Dendritic cell treated with granulocyte-macrophage colony-stimulating factor and Interleukin-4, amounts not matched to agents 40 ng/mL and 50 ng/mL, for 4 days (primary cell): ENCODE measurements around the gene FAM227A.

Experiments used
- H3K27ac Mint-ChIP-seq: one replicate; pipeline ENCODE4 v1.8.0; 2022; ENCODE audit warnings: mild to moderate bottlenecking, mixed read lengths
- H3K27me3 Mint-ChIP-seq: one replicate; pipeline ENCODE4 v1.8.0; 2022; ENCODE audit warnings: mild to moderate bottlenecking, mixed read lengths
- H3K36me3 Mint-ChIP-seq: one replicate; pipeline ENCODE4 v1.8.0; 2022; ENCODE audit warnings: low read depth, mixed read lengths
- H3K4me1 Mint-ChIP-seq: one replicate; pipeline ENCODE4 v1.8.0; 2022; ENCODE audit warnings: low read depth, mixed read lengths
- H3K4me3 Mint-ChIP-seq: one replicate; pipeline ENCODE4 v1.8.0; 2022; ENCODE audit warnings: mild to moderate bottlenecking, moderate library complexity, mixed read lengths
- H3K9me3 Mint-ChIP-seq: one replicate; pipeline ENCODE4 v1.8.0; 2022; ENCODE audit warnings: mixed read lengths
- intact Hi-C: fragments of 100-400 bp; cut with micrococcal nuclease; formaldehyde crosslinking; loops from one replicate; pipeline ENCODE4 v1.15.0; 2022

The FAM227A gene

DNA sequence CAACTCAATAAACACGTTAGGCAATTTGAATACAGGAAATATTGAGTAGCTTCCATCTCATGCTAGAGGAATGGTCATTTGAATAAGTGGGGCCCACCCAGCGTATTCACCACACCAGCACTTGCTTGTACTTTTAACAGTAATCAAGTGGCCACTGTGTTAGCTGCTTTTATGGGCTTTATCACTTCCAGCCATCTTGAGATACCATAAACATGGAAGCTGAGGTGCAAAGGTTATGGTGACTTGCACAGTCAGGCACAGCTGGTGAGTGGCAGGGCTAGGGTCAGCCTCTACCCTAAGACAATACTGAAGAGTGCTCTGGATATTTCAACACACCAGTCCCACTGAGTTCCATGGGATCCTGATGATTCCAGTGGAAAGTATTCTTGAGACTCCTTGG, 37.9 kb upstream of the FAM227A start:
- intact Hi-C loops, result no loop called here
- H3K27me3 Mint-ChIP-seq, result no peaks in the 10 kb centered on the region
- peaks cover 72% of the 10 kb centered on the region for H3K36me3 Mint-ChIP-seq
- no peaks in the 10 kb centered on the region for H3K9me3 Mint-ChIP-seq
- no peak overlapping the region for H3K27ac Mint-ChIP-seq
- peaks cover 50% of the 10 kb centered on the region for H3K4me1 Mint-ChIP-seq
- no peak overlapping the region for H3K4me3 Mint-ChIP-seq

DNA sequence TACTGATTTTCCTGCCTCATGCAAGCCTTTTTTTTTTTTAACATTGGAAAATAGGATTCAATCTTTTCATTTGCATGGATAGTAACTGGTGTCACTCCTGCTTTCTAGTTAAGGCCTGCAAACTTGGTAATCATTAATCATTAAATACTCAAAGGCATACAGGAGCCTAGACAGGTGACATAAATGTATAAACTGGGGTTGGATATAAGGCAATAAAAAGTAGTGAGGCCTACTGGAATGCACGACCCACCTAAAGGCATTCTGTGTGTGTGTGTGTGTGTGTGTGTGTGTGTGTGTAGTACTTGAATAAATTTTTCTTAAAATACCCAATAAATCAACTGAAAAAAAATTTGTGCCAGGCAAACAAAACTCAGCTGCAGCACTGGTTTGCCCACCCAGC, 33.5 kb upstream of the FAM227A start:
- H3K4me3 Mint-ChIP-seq, result no peak overlapping the region
- H3K36me3 Mint-ChIP-seq, result peaks cover 97% of the 10 kb centered on the region
- no peaks in the 10 kb centered on the region for H3K9me3 Mint-ChIP-seq
- H3K4me1 Mint-ChIP-seq, result peaks cover 18% of the 10 kb centered on the region
- no peak overlapping the region for H3K27ac Mint-ChIP-seq
- intact Hi-C loops, result loop anchor here (10.0 kb wide), 1 partner anchor 185 kb away; the partner anchor contains the start of gene DDX17
- H3K27me3 Mint-ChIP-seq, result no peaks in the 10 kb centered on the region

DNA sequence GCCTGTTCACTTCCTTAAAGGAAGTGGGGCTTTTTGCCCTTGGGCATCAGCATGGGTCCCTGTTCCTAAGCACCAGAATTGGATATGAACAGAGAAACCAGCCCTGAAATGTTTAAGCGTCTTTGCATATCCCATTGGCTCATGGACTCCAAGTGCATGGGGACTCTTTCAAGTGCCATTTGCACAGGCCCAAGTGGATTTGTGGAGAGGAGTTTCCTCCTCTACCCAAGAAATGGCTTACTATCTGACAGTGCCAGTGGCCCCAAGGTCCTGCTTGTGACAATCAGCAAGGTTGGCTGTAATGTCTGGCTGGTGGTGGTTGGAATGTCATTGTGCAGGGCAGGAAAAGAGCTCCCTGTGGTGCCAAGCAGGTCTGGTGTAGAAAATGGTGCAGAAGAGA, 29.6 kb upstream of the FAM227A start:
- Mint-ChIP-seq H3K36me3 (peaks cover 85% of the 10 kb centered on the region), H3K4me3 (no peak overlapping the region), H3K4me1 (peaks cover 22% of the 10 kb centered on the region), H3K27ac (no peak overlapping the region), H3K27me3 (no peaks in the 10 kb centered on the region), H3K9me3 (no peaks in the 10 kb centered on the region)
- intact Hi-C loops, result loop anchor here (10.0 kb wide), 1 partner anchor 181 kb away; the partner anchor contains the start of gene DDX17

- intact Hi-C loops, result loop anchor here (10.0 kb wide), 1 partner anchor 180 kb away; the partner anchor contains the start of gene DDX17
- H3K4me3 Mint-ChIP-seq, result no peak overlapping the region
Observed at GRCh38 chr22:38684895-38685294, 28.7 kb upstream of the FAM227A start.

DNA sequence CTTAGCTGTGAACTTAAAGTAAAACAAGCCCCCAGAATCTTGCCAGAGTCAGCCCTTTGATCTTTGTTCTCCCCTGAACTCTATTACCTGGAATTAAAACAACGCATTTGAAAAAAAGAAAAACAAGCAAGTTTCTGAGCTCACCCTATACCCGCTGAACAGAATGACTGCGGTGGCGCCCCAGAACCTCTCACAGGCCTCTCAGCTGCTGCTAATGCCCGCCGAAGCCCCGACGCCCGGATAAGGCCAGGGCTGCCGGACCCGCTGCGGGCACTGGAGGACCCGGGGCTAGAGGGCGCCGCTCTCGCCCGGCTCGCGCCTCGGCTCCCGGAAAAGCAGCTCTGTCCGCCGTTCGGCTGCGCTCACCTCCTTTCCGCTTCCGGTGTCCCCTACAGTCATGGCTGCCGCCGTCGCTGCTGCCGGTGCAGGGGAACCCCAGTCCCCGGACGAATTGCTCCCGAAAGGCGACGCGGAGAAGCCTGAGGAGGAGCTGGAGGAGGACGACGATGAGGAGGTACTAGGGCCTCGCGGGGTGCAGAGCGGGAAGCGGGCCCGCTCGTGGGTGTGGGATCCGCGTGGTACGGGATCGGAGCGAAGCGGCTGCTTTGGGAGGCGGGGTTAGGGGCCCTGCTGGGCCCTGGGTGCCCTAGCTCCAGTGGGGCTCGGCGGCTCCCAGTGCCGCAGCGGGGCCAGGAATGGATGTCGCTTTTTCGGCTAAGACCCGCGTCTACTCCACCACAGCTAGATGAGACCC, 25.6 kb upstream of the FAM227A start, which contains the start of gene TOMM22:
TOMM22 (plus strand) TSS at position 376 of the 754 bp plus-strand sequence; CDS start at position 398, 22 bp downstream.
- peaks cover 10% of the 10 kb centered on the region for H3K27me3 Mint-ChIP-seq
- peaks cover 47% of the 10 kb centered on the region for H3K36me3 Mint-ChIP-seq
- no peaks in the 10 kb centered on the region for H3K9me3 Mint-ChIP-seq
- peak within 1 kb of the TSS; percentile 89 for H3K27ac Mint-ChIP-seq
- H3K4me1 Mint-ChIP-seq, result peaks cover 22% of the 10 kb centered on the region
- intact Hi-C loops, result loop anchor here (10.0 kb wide), 1 partner anchor 177 kb away; the partner anchor contains the start of gene DDX17
- H3K4me3 Mint-ChIP-seq, result peak within 1 kb of the TSS; percentile 93

More at GRCh38 chr22:38684895-38685294, 28.7 kb upstream of the FAM227A start:
- Mint-ChIP-seq H3K4me1 (peaks cover 22% of the 10 kb centered on the region), H3K9me3 (no peaks in the 10 kb centered on the region), H3K27me3 (no peaks in the 10 kb centered on the region), H3K27ac (no peak overlapping the region), H3K36me3 (peaks cover 78% of the 10 kb centered on the region)

DNA sequence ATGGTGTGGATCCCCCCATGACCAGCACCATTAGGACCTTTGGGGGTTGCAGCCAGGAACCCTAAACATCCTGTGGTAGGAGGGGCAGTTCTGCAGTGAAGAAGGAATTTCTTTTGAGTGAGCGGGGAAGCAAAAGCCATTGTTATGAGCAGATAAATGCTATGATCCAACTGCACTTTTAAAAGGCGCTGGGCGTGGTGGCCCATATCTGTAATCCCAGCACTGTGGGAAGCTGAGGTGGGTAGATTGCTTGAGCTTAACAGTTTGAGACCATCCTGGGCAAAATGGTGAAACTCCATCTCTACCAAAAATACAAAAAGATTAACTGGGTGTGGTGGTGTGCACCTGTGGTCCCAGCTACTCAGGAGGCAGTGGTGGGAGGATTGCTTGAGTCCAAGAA, 19.6 kb upstream of the FAM227A start:
- no peak overlapping the region for H3K4me3 Mint-ChIP-seq
- H3K4me1 Mint-ChIP-seq, result no peaks in the 10 kb centered on the region
- peaks cover 25% of the 10 kb centered on the region for H3K36me3 Mint-ChIP-seq
- no peak overlapping the region for H3K27ac Mint-ChIP-seq
- H3K9me3 Mint-ChIP-seq, result no peaks in the 10 kb centered on the region
- intact Hi-C loops, result no loop called here
- H3K27me3 Mint-ChIP-seq, result peaks cover 10% of the 10 kb centered on the region

DNA sequence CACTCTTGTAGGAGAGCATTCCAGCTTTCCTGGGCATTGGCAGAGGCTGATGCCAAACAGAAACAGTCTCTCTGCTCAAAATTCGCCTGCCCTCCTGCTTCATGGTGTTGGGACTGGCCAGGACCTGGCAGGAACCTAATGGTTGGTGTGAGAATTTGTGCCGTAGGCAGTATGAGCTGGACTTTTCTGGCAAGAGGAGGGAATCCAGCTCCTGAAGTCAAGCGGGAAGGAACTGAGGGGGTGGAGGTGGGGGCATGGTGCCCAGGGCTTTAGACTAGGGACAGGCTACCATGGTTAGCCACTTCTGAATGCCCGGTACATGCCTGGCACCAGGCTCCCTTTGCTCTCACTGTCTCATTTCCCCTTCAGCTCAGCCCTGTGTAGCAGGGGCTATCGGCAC, 18.7 kb upstream of the FAM227A start:
- no peak overlapping the region for H3K4me3 Mint-ChIP-seq
- no peaks in the 10 kb centered on the region for H3K9me3 Mint-ChIP-seq
- intact Hi-C loops, result no loop called here
- H3K27me3 Mint-ChIP-seq, result peaks cover 10% of the 10 kb centered on the region
- no peaks in the 10 kb centered on the region for H3K4me1 Mint-ChIP-seq
- H3K27ac Mint-ChIP-seq, result no peak overlapping the region
- H3K36me3 Mint-ChIP-seq, result peaks cover 29% of the 10 kb centered on the region

GRCh38 chr22:38657045-38657909, 1.1 kb upstream of the FAM227A start:
- H3K9me3 Mint-ChIP-seq, result no peaks in the 10 kb centered on the region
- H3K36me3 Mint-ChIP-seq, result peaks cover 6% of the 10 kb centered on the region
- intact Hi-C loops, result no loop called here
- peak overlapping the region; percentile 95 for H3K27ac Mint-ChIP-seq
- H3K4me1 Mint-ChIP-seq, result peaks cover 13% of the 10 kb centered on the region
- no peaks in the 10 kb centered on the region for H3K27me3 Mint-ChIP-seq
- peak overlapping the region; percentile 90 for H3K4me3 Mint-ChIP-seq

DNA sequence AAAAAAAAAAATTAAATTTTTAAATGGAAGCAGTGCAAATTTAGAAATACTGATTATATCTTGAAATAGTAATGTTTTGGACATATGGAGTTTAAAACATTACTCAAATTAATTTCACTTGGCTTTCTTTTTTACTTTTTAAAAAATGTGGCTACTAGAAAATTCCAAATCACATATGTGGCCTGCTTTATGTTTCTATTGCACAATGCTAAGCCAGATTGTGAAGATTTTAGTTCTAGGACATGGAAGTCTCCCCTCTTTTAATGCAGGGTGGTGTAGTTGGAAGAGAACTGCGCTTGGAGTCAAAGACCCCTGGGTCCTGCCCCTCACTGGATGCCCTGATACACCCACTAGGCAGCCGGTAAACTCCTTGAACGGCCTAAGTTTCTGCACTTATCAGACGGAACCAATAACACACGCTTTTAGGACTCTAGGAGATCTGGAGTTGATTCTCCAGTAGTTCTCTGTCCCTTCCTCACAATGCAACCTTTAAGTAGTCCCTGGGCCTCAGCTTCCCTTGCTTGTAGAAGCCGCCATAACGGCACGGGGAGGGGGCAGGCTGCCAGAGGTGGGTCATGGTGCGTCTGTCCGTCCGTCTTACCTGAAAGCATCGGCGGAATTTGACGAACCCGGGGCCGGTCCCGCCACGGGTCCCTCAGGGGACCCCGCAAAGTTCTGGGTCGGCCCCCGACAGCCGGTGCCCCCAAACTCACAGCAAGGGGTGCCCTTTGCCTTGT, 505 bp downstream of the FAM227A start:
- Mint-ChIP-seq H3K4me3 (peak overlapping the region; percentile 90), H3K27ac (peak overlapping the region; percentile 95), H3K4me1 (peaks cover 13% of the 10 kb centered on the region), H3K36me3 (no peaks in the 10 kb centered on the region), H3K27me3 (no peaks in the 10 kb centered on the region), H3K9me3 (no peaks in the 10 kb centered on the region)
- intact Hi-C loops, result no loop called here

- Mint-ChIP-seq H3K9me3 (no peaks in the 10 kb centered on the region), H3K4me3 (no peak overlapping the region), H3K36me3 (no peaks in the 10 kb centered on the region), H3K27ac (no peak overlapping the region), H3K27me3 (no peaks in the 10 kb centered on the region), H3K4me1 (peaks cover 13% of the 10 kb centered on the region)
- intact Hi-C loops, result no loop called here
Observed at GRCh38 chr22:38653741-38654140, 2.5 kb downstream of the FAM227A start.

- Mint-ChIP-seq H3K4me1 (peaks cover 13% of the 10 kb centered on the region), H3K9me3 (no peaks in the 10 kb centered on the region), H3K27me3 (peaks cover 2% of the 10 kb centered on the region), H3K27ac (no peak overlapping the region), H3K4me3 (no peak overlapping the region), H3K36me3 (no peaks in the 10 kb centered on the region)
- intact Hi-C loops, result no loop called here
Observed at GRCh38 chr22:38652859-38653258, 3.3 kb downstream of the FAM227A start.

DNA sequence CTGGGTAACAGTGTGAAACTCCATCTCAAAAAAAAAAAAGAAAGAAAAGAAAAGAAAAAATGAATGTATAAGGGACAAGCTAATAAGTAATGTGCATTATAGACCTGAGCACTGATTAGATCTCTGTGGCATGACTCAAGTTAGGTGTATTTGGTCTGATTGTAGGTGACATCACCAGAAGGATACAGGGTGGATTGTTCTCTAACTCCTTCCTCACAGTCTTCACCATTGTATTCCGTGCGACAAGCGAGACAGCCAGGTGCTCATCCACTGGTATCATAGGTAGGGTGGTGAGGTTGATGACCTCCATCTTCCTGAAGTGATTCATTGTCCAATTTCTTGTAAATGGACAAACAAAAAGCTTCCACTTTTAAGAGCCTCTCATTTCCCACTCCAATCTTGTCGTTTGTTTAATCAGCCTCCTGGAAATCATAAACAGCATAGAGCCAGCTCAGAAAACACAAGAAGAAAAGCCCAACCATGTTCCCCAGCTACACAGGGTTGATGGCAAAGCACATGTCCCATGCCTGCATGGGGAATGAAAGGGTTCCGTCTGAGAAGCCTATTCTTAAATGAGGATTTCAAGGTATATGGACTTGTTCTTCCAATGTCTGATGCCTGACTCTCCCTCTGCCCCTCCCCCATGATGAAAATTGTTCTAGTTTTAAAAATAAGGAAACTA, 6.2 kb downstream of the FAM227A start:
- Mint-ChIP-seq H3K4me1 (no peaks in the 10 kb centered on the region), H3K4me3 (no peak overlapping the region), H3K36me3 (no peaks in the 10 kb centered on the region)

DNA sequence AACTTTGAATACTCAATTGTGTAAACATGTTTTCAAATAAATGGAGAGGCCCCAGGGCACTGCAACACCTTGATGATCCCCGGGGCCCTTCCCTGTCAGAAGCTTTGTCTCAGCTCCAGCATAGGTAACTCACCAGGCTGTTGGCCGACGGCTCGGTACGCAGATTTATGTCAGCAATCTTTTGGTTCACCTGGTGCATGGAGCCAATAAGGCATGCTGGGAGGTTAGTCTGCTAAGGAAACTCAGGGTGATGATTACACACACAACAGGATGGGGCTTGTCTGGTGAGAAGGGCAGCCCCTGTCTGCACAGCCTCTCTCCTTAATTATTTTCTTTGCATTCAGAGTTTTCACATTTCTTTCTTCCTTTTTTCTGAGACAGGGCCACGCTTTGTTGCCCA, 10.8 kb downstream of the FAM227A start:
- Mint-ChIP-seq H3K27ac (no peak overlapping the region), H3K4me1 (no peaks in the 10 kb centered on the region), H3K4me3 (no peak overlapping the region), H3K27me3 (peaks cover 3% of the 10 kb centered on the region), H3K36me3 (no peaks in the 10 kb centered on the region), H3K9me3 (no peaks in the 10 kb centered on the region)
- intact Hi-C loops, result no loop called here

More for the DNA sequence above, 6.2 kb downstream of the FAM227A start:
- Mint-ChIP-seq H3K27ac (no peak overlapping the region), H3K27me3 (peaks cover 3% of the 10 kb centered on the region), H3K9me3 (no peaks in the 10 kb centered on the region)
- intact Hi-C loops, result no loop called here
